Right ventricle myocardium superior (tissue), 1 donor: Measurements from ENCODE around the gene ZNF684. TPM values are rescaled to one million over a fixed set of nuclear protein-coding genes. Genes with fewer than 3 reads are reported as not detected.
A peak's percentile ranks its signal among the peaks of the same experiment; 100 is the strongest.
"Not testable (repeated sequence)": the region's sequence is repeated elsewhere in the genome, so short reads cannot be mapped to it uniquely, and the experiment has no call there.

Experiments used
- ATAC-seq: fragments of 200-7000 bp; cut with Tn5 transposase; one replicate; pipeline ENCODE4 v1.9.1; 2020; ENCODE audit warnings: mild to moderate bottlenecking; ENCODE audit not compliant: poor library complexity
- DNase-seq: peaks from one replicate; pipeline ENCODE4 v3.0.0-alpha.2; 2020
- intact Hi-C: fragments of 100-400 bp; cut with DNase I; formaldehyde crosslinking; loops from one replicate; pipeline ENCODE4 v1.11.2; 2022
- long read RNA-seq: library from polyadenylated mRNA; unstranded; transcript quantifications from one replicate; pipeline ENCODE4 v2.0.0, GENCODE V29; 2021
- total RNA-seq: library from RNA; stranded (reverse); fragmentation: NEBNext Ultra II Directional; extraction: Animal tissue kit (Norgen Biotek cat#: 25700); gene quantifications from one replicate; pipeline ENCODE4 v1.2.1, GENCODE V29; 2021
- donor health status: DM: no; HTN: yes; CAD: no; lungs with severe emphysema.

ZNF684 gene
- total RNA-seq, result 8.3 TPM
- long read RNA-seq, partial matches to known transcripts, result 0 of 8 reads
- long read RNA-seq, other reads (novel, unspliced or antisense), result 5 of 8 reads

GRCh38 chr1:40531381-40532061, at the start of gene ZNF684:
Gene ZNF684 (plus strand): TSS chr1:40531637. CDS start chr1:40533167, 1,530 bp downstream.
- intact Hi-C loops, result no loop called here
- ATAC-seq (peak; percentile 100), DNase-seq (peak; percentile 89)

- intact Hi-C loops, result no loop called here
- DNase-seq (no peak), ATAC-seq (no peak)
Observed at GRCh38 chr1:40495315-40495903, 36.0 kb upstream of the ZNF684 start.

GRCh38 chr1:40502651-40503050, 28.8 kb upstream of the ZNF684 start:
- ATAC-seq, DNase-seq, intact Hi-C loops: not testable (repeated sequence)

- ATAC-seq, result no peak
- no peak for DNase-seq
- intact Hi-C loops, result no loop called here
Observed at GRCh38 chr1:40507973-40508372, 23.5 kb upstream of the ZNF684 start.

GRCh38 chr1:40508375-40509341, 22.8 kb upstream of the ZNF684 start, which contains the start of gene EXO5:
Gene EXO5 (plus strand): TSS chr1:40508767. CDS start chr1:40514545, 5,778 bp downstream.
- ATAC-seq (peak; percentile 100), DNase-seq (peak; percentile 91)
- intact Hi-C loops, result no loop called here

- ATAC-seq, result no peak
- DNase-seq, result no peak
- intact Hi-C loops, result no loop called here
Observed at GRCh38 chr1:40519517-40519916, 11.9 kb upstream of the ZNF684 start.

- intact Hi-C loops, result no loop called here
- peak; percentile 7 for ATAC-seq
Observed at GRCh38 chr1:40530735-40531380, 579 bp upstream of the ZNF684 start.

GRCh38 chr1:40532062-40532389, 589 bp downstream of the ZNF684 start:
- intact Hi-C loops, result no loop called here
- DNase-seq (no peak), ATAC-seq (no peak)

More at GRCh38 chr1:40530735-40531380, 579 bp upstream of the ZNF684 start:
- no peak for DNase-seq

GRCh38 chr1:40532844-40533424, 1.5 kb downstream of the ZNF684 start:
- no peak for DNase-seq
- intact Hi-C loops, result no loop called here
- no peak for ATAC-seq

GRCh38 chr1:40534589-40534988, 3.2 kb downstream of the ZNF684 start:
- no peak for DNase-seq
- no peak for ATAC-seq
- intact Hi-C loops, result no loop called here

- ATAC-seq (no peak), DNase-seq (no peak)
- intact Hi-C loops, result no loop called here
Observed at GRCh38 chr1:40535732-40536131, 4.3 kb downstream of the ZNF684 start.

GRCh38 chr1:40539338-40539737, 7.9 kb downstream of the ZNF684 start:
- intact Hi-C loops, result no loop called here
- no peak for DNase-seq
- ATAC-seq, result no peak

- intact Hi-C loops, result no loop called here
- ATAC-seq (no peak), DNase-seq (no peak)
Observed at GRCh38 chr1:40546957-40547356, 15.5 kb downstream of the ZNF684 start.

- intact Hi-C loops, result no loop called here
- DNase-seq (no peak), ATAC-seq (no peak)
Observed at GRCh38 chr1:40553017-40553416, 21.6 kb downstream of the ZNF684 start.

GRCh38 chr1:40554807-40555206, 23.4 kb downstream of the ZNF684 start:
- ATAC-seq, intact Hi-C loops, DNase-seq: not testable (repeated sequence)

- intact Hi-C loops, result no loop called here
- ATAC-seq, result no peak
- no peak for DNase-seq
Observed at GRCh38 chr1:40556121-40556520, 24.7 kb downstream of the ZNF684 start.

GRCh38 chr1:40558241-40558640, 26.8 kb downstream of the ZNF684 start:
- intact Hi-C loops, result not testable (repeated sequence)

GRCh38 chr1:40562185-40562584, 30.7 kb downstream of the ZNF684 start:
- intact Hi-C loops, result no loop called here
- no peak for DNase-seq
- ATAC-seq, result no peak

More at GRCh38 chr1:40558241-40558640, 26.8 kb downstream of the ZNF684 start:
- DNase-seq, ATAC-seq: not testable (repeated sequence)
